ENCODE data around the gene MLH3.
"Not testable (repeated sequence)": the region's sequence is repeated elsewhere in the genome, so short reads cannot be mapped to it uniquely, and the experiment has no call there.

MLH3 gene

DNA sequence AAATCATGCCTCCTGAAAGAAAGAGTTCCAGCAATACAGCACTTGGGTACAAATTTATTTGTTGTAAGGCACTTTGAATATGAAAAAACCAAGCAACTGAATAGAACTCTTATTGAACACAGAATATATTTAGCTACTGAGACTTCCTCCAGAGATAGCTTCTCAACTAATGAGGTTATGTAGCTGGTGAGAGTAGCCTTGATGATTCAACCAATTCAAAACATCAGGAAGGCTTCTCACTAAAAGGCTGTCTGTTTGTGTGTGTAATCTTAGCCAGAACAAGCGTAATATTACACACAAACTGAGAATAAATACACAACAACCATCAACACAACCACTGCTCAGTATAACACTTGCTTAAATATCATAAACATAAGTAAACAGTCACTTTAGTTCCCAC is 28.2 kb downstream of the MLH3 start:
- DNase-seq = no peak

GRCh38 chr14:75022655-75023054 is 28.6 kb downstream of the MLH3 start:
- peak in 1 of 2 experiments; percentile 10 for DNase-seq

DNA sequence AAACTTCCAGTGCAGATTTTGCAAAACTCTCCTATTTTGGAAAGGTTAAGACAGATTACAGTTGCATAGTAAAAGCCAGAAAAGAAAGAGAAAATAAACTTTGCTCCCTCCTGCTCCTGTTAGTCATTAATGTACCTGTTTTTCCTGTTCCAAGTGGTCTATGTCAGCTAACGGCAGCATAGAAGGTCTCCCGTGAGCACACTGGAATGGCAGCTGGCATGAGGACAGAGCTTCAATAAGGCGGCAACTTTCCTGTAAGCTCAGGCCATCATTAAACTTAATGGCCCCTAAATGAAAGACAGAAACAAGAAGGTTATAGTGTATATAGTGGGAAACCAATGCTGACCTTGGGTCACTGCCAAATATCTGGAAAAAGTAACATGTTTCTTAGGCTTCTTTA is 32.6 kb downstream of the MLH3 start:
- no peak for DNase-seq

DNA sequence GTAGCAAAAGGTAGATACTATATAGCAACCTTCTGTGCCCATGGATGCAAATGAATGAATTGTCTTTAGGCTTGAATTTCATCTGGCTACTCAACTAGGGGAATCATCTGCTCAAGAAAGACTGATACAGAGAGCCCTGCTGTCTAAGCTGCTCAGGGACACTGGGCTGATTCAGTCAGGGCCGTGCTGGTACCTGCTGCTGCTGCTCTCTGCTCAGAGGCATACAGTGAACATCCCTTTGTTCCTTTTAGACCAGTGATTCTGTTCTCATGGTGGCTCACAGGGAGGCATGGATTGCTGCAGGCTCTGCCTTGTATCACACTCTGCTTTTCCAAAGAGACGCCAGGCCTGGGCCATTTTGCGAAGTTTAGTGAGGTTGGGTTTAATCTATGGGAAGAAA is 34.5 kb downstream of the MLH3 start:
- no peak for DNase-seq

DNA sequence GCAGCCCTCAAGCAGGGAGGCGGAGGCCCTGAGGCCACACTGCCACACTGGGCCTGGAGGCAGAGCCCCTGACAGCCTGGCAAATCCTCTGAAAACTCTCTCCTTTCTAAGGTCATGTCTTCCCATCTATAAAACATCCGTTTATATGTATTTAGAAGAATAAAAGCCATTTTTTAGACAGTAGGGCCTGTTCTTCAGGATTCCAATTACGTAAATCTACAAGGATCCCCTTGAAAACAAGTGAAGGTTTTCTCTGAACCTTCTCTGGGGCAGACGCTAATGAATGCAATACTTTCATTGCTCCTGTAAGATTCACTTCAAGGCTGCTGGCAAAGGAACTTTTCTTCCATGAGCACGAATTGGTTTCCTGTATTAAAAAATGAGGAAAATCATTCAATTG is 35.8 kb downstream of the MLH3 start:
- DNase-seq = no peak

DNA sequence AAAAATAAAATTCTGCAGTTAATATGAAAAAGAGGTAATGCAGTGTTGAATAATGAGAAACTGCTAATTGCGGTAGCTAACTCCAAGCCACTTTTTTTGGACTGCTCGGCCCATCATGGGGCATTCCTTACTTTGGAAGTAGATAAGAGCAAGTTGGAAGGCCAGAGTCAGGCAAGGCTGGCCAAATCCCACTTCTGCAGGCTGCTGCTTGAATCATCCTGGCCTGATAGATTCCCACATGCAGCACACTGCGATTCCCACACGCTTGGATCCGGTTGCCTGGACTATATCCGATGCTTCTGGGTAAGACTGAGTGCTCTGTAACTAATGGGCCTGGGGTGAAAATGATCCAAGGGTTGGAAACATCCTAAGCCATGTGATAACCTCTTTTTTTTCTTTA is 38.0 kb downstream of the MLH3 start:
- no peak for DNase-seq

- no peak for DNase-seq
These were observed 39.8 kb downstream of the MLH3 start for GRCh38 chr14:75011356-75011994.

DNA sequence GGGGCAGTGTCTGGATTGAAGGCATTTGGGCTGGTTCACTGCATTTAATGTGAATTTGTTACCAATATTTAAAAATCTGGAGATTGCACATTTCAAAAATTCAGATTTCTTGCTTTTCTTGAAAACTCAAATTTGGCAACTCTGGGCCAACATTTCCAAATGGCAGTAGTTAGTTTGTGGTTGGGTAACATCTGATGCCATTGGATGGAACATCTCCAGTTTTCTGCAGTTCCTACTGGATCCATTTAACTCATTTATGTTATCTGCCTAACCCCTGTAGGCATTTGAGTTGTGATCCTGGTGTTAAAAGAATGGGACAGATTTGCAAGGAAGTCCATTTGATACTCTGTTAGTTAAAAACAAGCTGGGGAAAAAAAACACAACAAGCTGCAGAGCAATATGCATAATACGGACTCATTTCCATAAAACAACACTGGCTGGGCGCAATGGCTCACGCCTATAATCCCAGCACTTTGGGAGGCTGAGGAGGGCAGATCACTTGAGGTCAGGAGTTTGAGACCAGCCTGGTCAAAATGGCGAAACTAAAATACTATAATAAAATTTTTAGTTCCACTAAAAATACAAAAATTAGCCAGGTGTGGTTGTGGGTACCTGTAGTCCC is 40.7 kb downstream of the MLH3 start:
- DNase-seq = no peak

GRCh38 chr14:75009176-75009575 is 42.1 kb downstream of the MLH3 start:
- no peak for DNase-seq

DNA sequence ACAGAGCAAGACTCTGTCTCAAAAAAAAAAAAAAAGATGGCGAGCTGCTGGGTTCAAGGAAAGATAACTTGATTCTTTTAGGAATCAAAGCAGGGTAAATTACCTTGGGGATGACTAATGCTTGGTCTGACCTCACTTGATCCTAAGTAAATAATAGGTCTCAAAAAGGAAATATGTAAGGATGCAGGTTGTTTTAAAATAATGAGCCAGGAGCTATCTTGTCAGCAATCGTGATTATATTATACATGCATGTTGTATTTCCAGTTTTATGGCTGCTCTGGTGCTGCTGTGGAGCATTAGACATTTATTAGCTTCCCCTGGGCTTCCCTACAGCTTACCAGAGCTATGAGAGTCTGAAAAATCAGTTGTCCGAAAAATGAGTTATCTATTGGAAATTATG is 45.9 kb downstream of the MLH3 start:
- DNase-seq = no peak

DNA sequence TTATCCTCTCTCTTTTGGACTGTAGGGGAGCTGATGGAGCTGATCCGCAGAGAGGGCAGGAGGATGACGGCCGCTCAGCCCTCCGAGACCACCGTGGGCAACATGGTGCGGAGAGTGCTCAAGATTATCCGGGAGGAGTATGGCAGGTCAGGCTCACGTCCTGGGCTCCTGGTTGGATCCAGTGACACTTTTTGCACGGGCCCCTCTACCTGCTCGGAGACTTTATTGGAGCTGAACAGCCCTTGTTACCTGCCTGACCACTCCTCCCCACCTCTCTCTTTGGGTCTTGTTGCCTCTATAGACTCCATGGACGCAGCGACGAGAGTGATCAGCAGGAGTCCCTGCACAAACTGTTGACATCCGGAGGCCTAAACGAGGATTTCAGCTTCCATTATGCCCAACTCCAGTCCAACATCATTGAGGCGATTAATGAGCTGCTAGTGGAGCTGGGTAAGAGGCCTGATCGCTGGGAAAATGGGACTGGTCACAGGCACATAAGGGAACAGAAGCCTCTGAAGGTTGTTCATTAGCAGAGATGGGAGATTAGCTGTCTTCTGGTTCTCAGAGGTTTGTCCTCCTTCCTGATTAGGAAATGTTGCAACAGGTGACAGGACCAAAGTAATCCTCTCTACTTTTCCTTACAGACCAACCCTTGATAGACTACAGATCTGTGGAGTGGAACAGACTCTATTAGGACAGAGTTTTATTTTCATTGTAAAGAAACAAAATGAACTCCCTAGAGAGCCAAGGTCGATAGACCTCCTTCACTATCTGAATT is 47.8 kb downstream of the MLH3 start:
- DNase-seq = no peak

GRCh38 chr14:75002392-75003249 is 48.6 kb downstream of the MLH3 start, which contains the start of gene EIF2B2:
Gene EIF2B2 (plus strand): TSS chr14:75002921. CDS start chr14:75002991, 70 bp downstream.
- peak; percentile 96 to 97 for DNase-seq

DNA sequence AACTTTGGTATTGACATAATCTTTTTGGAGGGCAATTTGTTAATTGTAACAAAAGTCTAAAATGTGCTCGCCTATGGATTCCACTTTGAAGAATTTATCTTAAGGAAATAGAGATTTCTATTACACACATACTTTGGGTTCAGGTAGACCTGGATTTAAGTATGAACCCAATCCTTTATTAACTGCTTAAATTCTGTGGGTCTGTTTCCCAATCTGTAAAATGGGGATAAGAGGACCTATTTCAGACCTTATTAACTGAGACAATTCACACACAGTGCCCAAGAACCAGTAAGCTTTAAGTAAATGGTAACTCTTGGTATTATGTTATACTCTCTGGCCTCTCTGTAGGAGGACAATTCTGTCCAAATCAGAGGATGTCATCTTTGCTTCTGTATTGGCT is 49.4 kb downstream of the MLH3 start:
- DNase-seq = no peak

DNA sequence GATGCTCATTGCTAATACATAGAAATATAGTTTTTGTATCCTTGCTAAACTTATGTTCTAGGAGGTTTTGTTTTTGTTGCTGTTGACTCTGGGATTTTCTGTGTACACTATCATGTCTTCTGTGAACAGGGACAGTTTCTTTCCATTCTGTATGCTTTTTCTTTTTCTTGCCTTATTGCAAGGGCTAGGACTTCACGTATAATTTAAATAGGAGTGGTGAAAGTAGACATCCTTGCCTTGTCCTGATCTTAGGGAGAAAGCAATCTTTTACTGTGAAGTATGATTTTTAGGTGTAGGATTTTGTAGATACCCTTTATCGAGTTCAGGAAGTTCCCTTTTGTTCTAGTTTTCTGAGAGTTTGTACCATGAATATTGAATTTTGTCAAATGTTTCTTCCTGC is 50.0 kb downstream of the MLH3 start:
- no peak for DNase-seq

DNA sequence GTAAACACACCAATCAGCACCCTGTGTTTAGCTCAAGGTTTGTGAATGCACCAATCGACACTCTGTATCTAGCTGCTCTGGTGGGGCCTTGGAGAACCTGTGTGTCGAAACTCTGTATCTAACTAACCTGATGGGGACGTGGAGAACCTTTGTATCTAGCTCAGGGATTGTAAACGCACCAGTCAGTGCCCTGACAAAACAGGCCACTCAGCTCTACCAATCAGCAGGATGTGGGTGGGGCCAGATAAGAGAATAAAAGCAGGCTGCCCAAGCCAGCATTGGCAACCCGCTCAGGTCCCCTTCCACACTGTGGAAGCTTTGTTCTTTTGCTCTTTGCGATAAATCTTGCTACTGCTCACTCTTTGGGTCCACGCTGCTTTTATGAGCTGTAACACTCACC is 55.5 kb downstream of the MLH3 start:
- DNase-seq = not testable (repeated sequence)

- DNase-seq = not testable (repeated sequence)
These were observed 57.1 kb downstream of the MLH3 start for GRCh38 chr14:74994182-74994581.

DNA sequence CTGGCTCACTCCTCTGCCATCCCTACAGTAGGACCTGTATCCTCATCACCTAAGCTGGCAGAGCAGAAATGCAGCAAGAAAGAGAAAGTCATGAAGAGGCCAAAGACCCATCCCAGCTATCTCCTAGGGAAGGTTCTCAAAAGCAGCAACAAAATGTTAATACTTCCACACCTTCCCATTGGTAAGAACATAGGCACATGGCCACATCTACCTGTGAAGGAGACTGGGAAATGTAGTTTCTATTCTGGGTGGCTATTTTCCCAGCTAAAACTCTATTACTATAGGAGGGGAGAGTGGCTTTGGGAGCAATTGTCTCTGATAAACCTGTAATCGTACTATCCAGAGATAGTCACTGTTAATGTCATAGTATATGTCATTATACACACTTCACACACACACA is 62.3 kb downstream of the MLH3 start:
- no peak for DNase-seq

DNA sequence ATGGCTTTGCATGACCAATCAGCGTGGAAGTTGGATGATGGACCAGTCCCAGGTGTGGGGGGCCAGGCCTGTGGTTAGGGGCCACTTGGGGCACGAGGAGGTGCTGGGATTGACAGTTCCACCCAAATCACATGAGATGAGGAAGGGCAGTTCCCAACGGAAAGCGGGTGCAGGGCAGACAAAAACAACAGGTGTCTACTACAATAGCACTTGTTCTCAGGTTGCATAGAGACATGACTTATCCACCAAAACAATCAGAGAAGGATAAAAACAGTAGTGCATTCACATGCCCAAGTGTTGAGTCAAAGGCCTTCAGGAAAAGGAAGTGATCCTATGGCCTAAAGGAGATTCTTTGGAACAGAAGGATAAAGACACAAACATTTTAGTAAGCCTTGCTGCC is 63.1 kb downstream of the MLH3 start:
- DNase-seq = no peak

- DNase-seq = no peak
These were observed 65.5 kb downstream of the MLH3 start for GRCh38 chr14:74985806-74986205.

DNA sequence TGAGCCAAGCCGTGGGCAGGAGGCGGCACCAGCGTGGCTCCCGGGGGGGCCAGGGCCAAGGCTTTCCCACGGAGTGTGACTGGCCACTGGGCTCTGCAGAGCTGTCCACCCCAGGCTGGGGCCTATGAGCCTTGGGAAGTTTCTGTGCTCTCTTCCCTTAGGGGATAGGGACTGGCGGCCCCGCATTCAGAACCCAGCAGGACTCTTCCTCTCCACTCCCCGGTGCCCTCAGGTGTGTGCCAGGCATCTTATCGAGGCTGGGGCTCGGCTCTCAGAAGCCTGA is 66.3 kb downstream of the MLH3 start:
- DNase-seq = no peak

GRCh38 chr14:74984236-74985027 is 66.8 kb downstream of the MLH3 start:
- no peak for DNase-seq

GRCh38 chr14:74983343-74983742 is 67.9 kb downstream of the MLH3 start:
- DNase-seq = no peak

- no peak for DNase-seq
These were observed 68.6 kb downstream of the MLH3 start for GRCh38 chr14:74982661-74983060.
